Measurements from ENCODE around the gene BRD1. TPM values are rescaled to one million over a fixed set of nuclear protein-coding genes. Genes with fewer than 3 reads are reported as not detected.

The BRD1 gene
- total and polyA plus RNA-seq, 9 of the 15 experiments (the other 6 are each of a cell fraction or from before 2014, with no cell fraction given) = 0.42 to 17.6 (median 5.5) TPM

GRCh38 chr22:49792107-49792506 is 35.6 kb downstream of the BRD1 start (continued):
- TF ChIP-seq ZNF518B (CRISPR knock-in tag; IDR thresholded peaks at IDR 0.05) (no peak), FOXP4 (CRISPR knock-in tag; IDR thresholded peaks at IDR 0.05; ENCODE audit: borderline replicate concordance) (no peak), EP400 (IDR thresholded peaks at IDR 0.05) (no peak)

GRCh38 chr22:49791682-49792081 is 36.0 kb downstream of the BRD1 start:
- intact Hi-C loops (cut with micrococcal nuclease) = no loop called here

More at GRCh38 chr22:49791682-49792081, 36.0 kb downstream of the BRD1 start:
- FAIRE-seq = no peak
- peaks cover 86% of the 10 kb centered on the region; the same call in 2 of the 3 replicates for H3K36me3 ChIP-seq (ENCODE audit: control insufficient read depth, insufficient read depth, low read length)
- H3K27ac ChIP-seq (ENCODE audit: extremely low read depth, low read depth, low read length) = no peak overlapping the region
- peaks cover 16% of the 10 kb centered on the region; the same call in 1 of the 2 replicates for H4K20me1 ChIP-seq (replicated peaks; ENCODE audit: control insufficient read depth, insufficient read depth, low read length)
- ATAC-seq = no peak
- ChIA-PET CTCF (ENCODE audit: low intra/inter-chr PET ratio) (no interaction called here), POLR2A (interaction anchor here (1.2 kb wide), 1 partner anchor 9 kb away, joined by 3 read pairs; no protein-coding TSS in a partner anchor)
- WGBS (ENCODE audit: insufficient coverage, low coverage, missing lambda C conversion rate) = 91% methylated on average over 10 of the region's 10 CpGs
- no peak overlapping the region for H3K4me2 ChIP-seq (ENCODE audit: insufficient read depth, low read length)
- no peaks in the 10 kb centered on the region for H3K27me3 ChIP-seq (ENCODE audit: control insufficient read depth in 2 of 2, insufficient read depth in 2 of 2, low read length in 2 of 2)
- H3K9me3 ChIP-seq (replicated peaks; ENCODE audit: control insufficient read depth, insufficient read depth, low read depth, low read length) = no peaks in the 10 kb centered on the region
- in situ Hi-C loops (cut with MboI) = no loop called here
- peaks cover 0 to 22% of the 10 kb centered on the region in 2 experiments; a peak in 2 of 5 replicates for H3K4me1 ChIP-seq (replicated peaks in 1 of 2; ENCODE audit: control insufficient read depth in 2 of 2, insufficient read depth in 2 of 2, low read length in 2 of 2)
- no peaks in the 10 kb centered on the region for H3K9me1 ChIP-seq (ENCODE audit: control insufficient read depth, insufficient read depth, low read length)
- no peak overlapping the region for H3K9ac ChIP-seq (ENCODE audit: insufficient read depth in 1 of 2, low read depth in 2 of 2, low read length in 2 of 2)
- no peak for TF ChIP-seq ZNF695 (CRISPR knock-in tag; IDR thresholded peaks at IDR 0.05)
- no peak for TF ChIP-seq CAMTA2 (CRISPR knock-in tag; conservative IDR thresholded peaks at IDR 0.05)
- no peak for TF ChIP-seq ZBTB7A (IDR thresholded peaks at IDR 0.05; ENCODE audit: borderline replicate concordance, control insufficient read depth, low read depth, low read length)
- no peak for TF ChIP-seq CBX5 (IDR thresholded peaks at IDR 0.05; ENCODE audit: borderline replicate concordance, low read depth)
- TF ChIP-seq CREB3L1 (IDR thresholded peaks at IDR 0.05; ENCODE audit: borderline replicate concordance, low read depth) = no peak
- no peak for TF ChIP-seq NFATC3 (IDR thresholded peaks at IDR 0.05)
- TF ChIP-seq SP2 (IDR thresholded peaks at IDR 0.05; ENCODE audit: extremely low read depth, low read depth, low read length, poor library complexity, severe bottlenecking) = no peak
- TF ChIP-seq CXXC5 (CRISPR knock-in tag; IDR thresholded peaks at IDR 0.05) = no peak
- no peak overlapping the region for H3K4me3 ChIP-seq
- no peak overlapping the region for H2AFZ ChIP-seq (ENCODE audit: low read depth, low read length)
- H3K79me2 ChIP-seq (ENCODE audit: control insufficient read depth, insufficient read depth, low read length) = no peaks in the 10 kb centered on the region; the same call in 1 of the 3 replicates
- DNase-seq (ENCODE audit: extremely low read depth in 1 of 4, low spot score in 3 of 4) = no peak
- no TSS peak for BruUV-seq (replicated peaks)

Measured in K562 (cell line).